Measurements from ENCODE around the gene AFF1. TPM values are rescaled to one million over a fixed set of nuclear protein-coding genes. Genes with fewer than 3 reads are reported as not detected.

Gene AFF1
- total RNA-seq, 1 experiment from 2014 or later = 4.5 TPM

DNA sequence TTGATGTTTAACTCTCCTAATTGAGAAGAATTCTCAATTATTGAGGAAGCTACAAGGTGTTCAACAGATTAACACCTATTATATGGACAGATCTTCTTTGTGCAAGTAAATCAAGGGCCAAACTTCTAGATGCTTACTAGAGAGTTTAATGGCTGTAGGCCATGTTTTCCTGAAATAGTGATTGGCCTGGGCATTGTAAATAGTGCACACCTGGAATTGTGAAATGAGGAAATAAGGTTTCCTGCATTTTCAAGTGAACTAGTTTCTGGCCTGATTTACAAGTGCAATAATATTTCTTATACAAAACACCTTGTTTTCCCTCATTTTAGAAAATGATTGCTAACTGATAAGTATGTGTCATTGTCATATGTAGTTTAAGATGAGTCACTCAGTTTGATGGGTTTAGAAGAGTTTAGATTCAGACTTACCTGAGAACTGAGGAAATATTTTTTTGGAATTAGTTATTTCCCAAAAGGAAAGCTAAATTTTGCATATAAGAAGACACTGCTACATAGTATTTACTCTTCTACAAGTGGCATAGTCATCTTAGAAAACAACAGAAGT lies 21.2 kb downstream of the AFF1 start:
- DNase-seq (ENCODE audit: low read depth) = no peak

DNA sequence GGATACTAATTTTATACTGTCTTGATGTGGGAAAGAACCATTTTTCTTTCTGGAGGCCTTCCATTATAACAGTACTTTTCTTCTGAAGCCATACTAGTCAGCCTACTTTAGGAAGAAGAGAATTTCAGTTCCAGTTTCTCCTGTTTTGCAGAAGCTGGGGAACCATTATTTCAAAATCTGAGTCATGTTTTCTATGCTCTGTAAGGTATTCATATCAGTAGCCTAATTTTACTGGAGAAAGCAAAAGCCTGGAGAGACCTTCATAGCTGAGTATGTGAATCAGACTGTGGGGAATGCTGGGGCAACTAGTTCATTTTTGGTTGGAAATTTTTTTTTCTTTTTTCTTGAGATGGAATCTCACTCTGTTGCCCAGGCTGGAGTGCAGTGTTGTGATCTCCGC lies 22.4 kb downstream of the AFF1 start:
- no peak for DNase-seq (ENCODE audit: low read depth)

DNA sequence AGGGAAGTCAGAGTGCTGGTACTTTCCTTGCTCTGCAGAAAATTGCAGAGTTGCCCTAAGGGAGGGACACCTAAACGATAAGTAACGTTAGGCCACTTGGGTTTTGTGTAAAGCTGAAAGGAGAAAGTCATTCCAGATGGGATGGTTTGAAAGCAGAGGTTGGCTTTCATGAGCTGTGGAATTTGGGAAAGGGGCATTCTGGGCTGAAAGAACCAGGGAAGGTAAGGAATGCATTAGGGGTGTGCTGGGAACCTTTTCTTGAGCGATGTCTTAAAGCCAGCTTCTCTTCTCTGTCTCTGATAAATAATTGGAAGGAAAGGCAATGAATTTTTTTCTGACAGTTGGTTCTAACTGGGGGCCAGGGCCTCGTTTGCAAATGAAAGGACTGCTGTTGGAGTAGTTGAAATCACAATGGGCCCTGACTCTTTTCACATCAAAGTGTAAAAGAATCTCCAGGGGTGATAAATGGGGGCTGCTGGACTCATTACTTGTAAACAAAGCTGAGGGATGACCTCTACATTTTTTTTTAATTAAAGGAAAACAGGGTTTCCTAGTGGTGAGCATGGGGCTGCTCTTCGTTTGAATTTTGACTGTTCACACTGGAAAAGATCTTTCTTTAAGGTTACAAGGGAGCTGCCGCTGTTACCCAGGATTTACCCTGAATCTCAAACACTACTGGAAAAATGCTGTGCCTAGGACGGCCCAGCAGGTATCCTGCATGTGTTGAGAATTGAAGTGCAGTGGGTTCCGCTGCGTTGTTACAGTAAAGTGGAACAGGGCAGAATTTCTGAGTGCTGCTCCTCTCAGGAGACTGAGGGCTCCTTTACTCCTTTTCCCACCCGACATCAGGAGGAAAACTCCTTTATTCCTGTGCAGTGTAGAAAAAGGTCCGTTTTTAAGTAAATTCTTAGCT lies 25.0 kb downstream of the AFF1 start:
- no peak for DNase-seq (ENCODE audit: low read depth)

GRCh38 chr4:86960557-86960961 lies 25.7 kb downstream of the AFF1 start:
- DNase-seq (ENCODE audit: low read depth) = no peak

DNA sequence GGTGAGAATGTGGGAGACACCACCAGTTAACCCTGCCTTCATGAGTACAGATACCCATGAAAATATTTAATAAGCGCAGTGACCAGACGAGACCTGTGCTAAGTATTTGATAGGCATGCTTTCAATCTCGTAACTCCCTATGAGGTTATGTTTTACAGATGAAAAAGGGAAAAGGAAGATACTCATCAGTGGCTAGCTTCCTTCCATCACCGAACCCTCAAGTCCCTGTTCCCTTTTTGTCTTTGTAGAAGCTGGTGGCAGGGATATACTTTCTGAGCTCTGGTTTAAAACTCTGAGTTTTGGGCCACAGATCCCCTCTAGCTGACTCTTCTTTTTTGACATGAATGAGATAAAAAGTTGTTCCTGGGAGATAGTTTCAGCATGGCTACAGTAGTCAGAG lies 26.3 kb downstream of the AFF1 start:
- DNase-seq (ENCODE audit: low read depth) = no peak

DNA sequence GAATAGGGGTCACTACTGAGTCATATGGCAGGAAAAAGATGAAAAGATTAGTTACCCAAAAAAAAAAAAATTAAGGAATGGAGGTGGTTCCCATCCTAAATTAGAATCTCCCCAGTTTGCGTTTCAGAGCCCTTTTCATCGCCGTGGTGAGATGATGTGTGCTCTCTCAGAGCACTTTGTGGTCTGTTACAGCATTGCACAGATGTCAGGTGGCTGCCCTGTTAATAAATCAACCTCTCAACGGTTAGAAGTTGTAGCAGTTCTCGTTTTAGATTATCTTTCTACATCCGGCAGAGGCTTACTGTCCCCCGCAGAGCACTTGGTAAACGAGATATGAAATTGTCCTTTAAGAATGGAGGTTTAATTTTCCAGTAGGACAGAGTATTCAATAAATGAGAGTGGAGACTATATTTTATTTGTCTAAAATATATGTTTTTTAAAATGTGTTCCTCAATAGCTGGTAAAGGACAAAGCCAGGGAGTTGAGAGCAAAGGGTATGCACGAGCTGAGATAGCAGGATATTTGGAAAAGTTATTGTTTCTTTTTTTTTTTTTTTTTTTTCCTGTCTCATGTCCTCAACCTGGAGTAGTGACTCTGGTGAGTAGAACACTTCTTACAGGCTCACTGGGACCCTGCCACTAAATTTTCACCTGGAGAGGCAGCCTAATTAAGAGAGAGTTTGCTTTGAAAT lies 26.9 kb downstream of the AFF1 start:
- peak; percentile 64 for DNase-seq (ENCODE audit: low read depth)

GRCh38 chr4:86963697-86964096 lies 28.9 kb downstream of the AFF1 start:
- DNase-seq (ENCODE audit: low read depth) = peak; percentile 65

DNA sequence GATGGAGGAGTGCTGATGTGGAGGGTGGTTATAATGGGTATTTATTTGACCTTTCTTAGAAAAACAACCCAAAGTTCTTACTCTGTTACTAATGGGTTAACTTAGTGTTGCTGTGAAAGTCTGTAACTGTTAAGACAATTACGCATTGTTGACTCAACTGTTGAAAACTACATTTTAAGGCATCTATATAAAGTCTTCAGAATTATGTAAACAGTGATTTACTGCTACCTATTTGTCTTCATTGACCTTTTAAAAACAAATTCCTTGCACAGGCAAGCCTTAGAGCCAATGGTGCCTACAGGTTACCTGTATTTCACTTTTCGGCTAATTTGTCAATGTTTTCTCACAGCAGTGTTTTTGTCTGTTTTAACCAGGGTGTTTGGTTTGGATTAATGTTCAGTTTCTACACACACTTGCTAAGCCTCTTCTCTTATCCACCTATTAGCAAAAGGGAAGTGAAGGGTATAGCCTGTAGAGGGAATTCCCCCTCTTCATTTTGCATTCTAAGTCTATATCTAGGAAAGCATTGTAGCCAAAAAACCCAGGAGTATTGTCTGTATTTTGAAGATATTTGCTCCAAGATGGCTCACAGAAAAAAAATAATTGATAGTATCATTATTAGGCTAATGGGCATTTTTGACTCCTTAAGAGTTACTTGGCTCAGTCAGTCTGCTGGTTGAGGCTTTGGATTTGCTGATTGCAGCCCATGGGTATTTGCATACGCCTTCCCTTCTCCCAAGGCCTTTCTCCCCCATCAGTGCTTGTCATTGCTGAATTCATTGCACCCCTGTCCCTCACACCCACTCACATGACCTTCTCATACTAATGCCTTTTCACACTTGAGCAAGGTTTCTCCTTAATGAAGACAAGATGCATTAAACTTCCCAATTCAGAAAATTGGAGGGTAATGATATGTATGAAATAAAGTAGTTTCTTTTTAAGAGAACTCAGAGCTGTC lies 30.5 kb downstream of the AFF1 start:
- DNase-seq (ENCODE audit: low read depth) = no peak

- no peak for DNase-seq (ENCODE audit: low read depth)
Observed at GRCh38 chr4:86967073-86967472, 32.3 kb downstream of the AFF1 start.

DNA sequence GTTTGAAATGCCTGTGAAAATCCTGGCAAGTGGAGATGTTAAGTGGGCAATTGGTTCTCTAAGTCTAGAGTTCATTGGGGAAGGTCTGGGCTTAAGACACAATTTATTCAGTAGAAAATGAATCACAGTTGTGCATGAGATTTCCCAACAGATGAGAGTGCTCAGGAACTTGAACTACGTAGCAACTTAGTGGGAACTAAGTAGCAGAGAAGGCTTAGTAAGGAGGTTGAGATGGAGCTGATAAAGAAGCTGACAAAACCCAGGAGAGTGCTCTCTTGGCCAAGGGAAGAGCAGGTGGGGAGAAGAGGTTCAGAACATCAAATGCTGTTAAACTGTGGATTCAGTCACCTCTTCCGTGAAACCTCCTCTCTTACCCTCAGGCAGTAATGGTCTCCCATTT lies 33.0 kb downstream of the AFF1 start:
- no peak for DNase-seq (ENCODE audit: low read depth)

- DNase-seq (ENCODE audit: low read depth) = no peak
Observed at GRCh38 chr4:86968547-86968946, 33.7 kb downstream of the AFF1 start.

DNA sequence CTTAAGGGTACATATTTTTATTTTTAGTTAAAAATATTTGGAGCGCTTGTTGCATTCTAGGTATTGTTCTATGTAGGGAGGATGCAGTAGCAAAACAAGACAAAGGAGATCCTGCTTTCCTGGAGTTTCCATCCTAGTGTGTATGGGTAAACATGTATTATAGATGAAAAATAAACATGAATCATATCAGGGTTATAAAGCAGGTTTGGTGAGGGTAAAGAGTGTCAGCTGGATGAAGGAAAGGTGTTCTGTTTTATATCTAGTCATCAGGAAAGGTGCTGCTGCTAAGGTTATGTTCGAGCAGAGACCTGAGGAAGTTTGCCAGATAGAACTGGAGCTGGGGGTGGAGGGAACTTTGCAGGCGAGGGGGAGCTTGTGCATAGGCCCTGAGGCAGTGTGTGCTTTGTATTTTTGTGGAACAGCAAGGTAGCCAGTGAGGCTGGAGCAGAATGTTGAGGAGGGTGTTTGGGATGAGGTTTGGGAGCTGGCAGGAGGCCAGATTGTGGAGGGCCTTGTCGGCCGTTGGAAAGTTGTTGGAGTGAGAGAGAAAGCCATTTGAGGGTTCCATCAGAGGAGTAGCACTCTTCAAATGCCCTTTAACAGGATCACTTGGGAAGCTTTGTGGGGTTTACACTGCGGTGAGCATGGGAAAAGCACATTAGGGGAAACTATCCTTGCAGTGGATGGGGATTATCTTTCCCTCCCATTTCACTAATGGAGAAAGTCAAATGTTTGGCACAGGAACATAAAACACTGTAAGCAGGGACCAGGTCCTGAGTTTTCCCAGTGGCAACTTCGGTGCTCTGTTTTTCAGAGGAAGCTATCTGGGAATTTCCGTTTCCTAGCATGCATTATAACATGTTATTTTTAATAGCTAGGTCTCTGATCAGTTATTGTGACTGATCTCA lies 35.9 kb downstream of the AFF1 start:
- no peak for DNase-seq (ENCODE audit: low read depth)

GRCh38 chr4:86971355-86971683 lies 36.5 kb downstream of the AFF1 start:
- DNase-seq (ENCODE audit: low read depth) = no peak

DNA sequence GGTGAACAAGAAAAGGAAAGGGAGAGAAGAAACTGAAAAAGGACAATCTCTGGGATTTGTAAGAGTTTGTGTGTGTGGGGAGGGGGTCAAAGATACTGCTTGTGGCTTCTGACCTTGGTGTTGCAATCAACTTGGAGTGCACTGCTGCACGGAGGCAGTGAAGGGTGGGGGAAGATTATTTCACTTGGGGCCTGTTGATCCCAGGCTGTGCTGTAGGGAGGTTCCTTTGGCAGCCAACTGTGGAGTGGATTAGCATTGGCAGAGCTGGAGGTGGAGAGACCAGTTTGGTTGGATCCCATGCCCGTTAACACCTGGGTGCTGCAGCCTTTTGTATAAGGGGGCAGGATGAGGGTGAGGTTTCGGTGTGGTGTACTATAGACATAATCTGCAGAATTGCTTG lies 38.2 kb downstream of the AFF1 start:
- DNase-seq (ENCODE audit: low read depth) = no peak

- no peak for DNase-seq (ENCODE audit: low read depth)
Observed at GRCh38 chr4:86973668-86974067, 38.9 kb downstream of the AFF1 start.

GRCh38 chr4:86974551-86974994 lies 39.8 kb downstream of the AFF1 start:
- no peak for DNase-seq (ENCODE audit: low read depth)

DNA sequence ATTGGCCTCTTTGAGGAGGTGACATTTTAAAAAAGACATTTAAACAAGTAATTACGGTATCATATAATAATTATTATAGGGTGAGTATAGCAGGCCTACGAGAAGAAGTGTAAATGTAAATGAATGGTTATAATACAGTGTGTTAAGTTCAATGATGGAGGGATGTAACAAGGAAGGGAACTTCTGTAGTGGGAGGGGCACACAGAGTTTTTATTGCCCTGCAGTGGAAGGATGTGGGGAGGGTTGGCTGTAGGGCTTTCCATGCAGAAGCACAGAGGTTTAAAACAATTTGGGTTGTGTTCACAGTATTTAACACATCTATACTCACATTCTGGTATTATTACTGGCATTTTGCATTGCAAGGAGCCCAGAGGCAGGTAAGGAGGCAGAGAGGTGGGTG lies 41.1 kb downstream of the AFF1 start:
- no peak for DNase-seq (ENCODE audit: low read depth)

GRCh38 chr4:86976801-86977485 lies 42.1 kb downstream of the AFF1 start:
- DNase-seq (ENCODE audit: low read depth) = no peak

DNA sequence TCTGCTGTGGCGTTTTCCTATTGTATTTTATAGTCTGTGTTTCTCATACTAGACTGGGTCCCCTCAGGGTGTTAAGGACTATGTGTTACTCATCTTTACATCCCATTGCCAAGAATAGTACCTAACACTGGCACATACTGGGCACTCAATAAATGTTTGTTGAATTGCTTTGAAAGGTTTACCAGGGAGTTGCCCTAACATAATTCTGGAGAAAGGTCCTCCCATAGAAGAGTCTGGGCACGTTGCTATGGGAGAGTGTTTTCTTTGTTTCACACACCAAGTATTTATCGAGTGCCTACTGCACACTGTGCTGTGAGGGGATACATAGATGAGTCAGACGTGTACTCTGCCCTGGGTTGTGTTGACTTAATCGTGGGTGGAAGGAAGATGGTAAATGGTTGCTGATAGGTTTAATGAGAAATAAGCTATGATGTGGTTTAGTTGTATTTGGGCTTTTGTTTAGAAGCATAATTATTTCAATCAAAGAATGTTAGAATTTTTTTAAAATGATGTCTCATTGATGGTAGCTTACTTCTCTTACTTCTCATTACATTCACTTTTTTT lies 42.9 kb downstream of the AFF1 start:
- DNase-seq (ENCODE audit: low read depth) = peak; percentile 71

DNA sequence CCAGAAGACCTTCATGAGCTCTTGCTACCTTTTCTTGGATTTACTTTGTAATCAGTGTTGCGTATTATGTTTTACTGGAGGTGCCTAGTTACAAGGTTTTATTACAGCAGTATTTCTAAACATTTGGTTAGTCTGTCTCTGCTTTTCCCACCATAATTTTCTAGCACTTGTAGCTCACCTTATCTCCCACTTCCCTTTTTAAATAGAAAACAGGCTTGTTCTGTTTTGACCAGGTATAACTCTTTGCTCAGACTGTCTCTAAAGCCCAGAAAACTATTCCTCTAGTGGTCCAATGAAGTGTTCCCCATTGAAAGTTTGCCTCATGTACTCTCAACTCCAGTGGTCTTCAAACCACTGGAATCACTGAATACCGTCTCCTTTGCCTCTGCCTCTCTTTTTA lies 43.9 kb downstream of the AFF1 start:
- no peak for DNase-seq (ENCODE audit: low read depth)
